HG02610 (cell line): ENCODE measurements around the gene NXPE1.
"Not testable (repeated sequence)": the region's sequence is repeated elsewhere in the genome, so short reads cannot be mapped to it uniquely, and the experiment has no call there.

Source experiments
- ATAC-seq: cut with Tn5 transposase; IDR thresholded peaks from one replicate; pipeline ENCODE4 v1.9.1; 2021; ENCODE audit warnings: mild to moderate bottlenecking, moderate library complexity; ENCODE audit not compliant: unreplicated experiment

NXPE1 gene

DNA sequence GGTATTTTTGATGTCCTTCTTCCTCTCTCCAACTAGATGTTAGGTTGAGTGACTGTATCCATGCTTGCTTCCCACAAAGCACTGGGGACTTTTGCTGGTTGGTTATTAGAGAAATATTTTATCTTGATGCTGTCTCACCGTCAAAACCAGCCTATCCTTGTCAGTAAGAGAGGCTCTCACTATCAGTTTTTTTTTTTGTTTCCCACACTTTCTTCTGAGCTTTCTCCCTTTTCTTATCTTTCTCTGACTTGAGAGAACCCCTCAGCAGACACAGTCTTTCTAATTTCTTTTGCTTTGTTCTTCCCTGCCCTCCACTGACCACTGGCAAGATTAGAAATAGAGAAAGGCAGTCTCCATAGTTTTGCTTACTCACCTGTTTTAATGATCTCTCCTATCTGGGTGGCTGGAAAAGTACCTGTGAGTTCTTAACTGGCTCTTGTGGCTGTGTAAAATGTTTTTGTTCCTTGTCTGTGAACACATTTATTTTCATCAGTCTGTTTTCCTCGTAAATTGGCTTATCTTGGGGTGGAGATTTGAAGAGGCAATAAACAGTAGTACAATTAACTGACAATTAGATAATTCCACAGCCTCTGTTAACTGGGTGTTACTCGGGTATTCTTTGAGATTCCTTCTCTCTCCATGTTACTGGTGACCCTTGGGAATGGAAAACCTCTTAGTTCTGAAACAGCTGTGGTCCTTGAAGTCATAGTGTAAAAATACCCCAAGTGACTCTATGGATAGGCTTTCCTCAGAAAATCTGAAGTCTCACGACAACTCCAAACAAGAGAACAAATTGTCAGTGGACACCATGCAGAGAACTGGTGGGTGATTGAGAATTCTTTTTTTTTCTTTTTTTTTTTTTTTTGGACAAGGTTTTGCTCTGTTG lies at the start of gene NXPE1:
NXPE1 (minus strand) TSS at position 457 of the 886 bp plus-strand sequence. CDS start 8,680 bp downstream, outside the sequence.
- ATAC-seq, result no peak

DNA sequence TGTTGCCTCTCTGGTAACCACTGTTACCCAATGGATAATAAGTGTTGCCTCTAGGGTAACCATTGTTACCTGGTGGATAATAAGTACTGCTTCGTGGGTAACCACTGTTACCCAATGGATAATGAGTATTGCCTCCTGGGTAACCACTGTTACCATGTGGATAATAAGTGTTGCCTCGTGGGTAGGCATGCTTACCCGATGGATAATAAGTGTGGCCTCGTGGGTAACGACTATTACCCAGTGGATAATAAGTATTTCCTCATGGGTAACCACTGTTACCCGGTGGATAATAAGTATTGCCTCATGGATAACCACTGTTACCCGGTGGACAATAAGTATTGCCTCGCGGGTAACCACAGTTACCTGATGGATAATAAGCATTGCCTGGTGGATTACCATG lies 49.7 kb upstream of the NXPE1 start:
- ATAC-seq, result no peak

DNA sequence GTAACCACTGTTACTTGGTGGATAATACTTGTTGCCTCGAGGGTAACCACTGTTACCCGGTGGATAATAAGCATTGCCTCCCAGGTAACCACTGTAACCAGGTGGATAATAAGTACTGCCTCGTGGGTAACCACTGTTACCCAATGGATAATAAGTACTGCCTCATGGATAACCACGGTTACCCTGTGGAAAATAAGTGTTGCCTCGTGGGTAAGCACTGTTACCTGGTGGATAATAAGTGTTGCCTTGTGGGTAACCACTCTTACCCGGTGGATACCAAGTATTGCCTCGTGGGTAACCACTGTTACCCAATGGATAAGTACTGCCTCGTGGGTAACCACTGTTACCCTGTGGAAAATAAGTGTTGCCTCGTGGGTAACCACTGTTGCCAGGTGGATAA lies 48.9 kb upstream of the NXPE1 start:
- not testable (repeated sequence) for ATAC-seq

DNA sequence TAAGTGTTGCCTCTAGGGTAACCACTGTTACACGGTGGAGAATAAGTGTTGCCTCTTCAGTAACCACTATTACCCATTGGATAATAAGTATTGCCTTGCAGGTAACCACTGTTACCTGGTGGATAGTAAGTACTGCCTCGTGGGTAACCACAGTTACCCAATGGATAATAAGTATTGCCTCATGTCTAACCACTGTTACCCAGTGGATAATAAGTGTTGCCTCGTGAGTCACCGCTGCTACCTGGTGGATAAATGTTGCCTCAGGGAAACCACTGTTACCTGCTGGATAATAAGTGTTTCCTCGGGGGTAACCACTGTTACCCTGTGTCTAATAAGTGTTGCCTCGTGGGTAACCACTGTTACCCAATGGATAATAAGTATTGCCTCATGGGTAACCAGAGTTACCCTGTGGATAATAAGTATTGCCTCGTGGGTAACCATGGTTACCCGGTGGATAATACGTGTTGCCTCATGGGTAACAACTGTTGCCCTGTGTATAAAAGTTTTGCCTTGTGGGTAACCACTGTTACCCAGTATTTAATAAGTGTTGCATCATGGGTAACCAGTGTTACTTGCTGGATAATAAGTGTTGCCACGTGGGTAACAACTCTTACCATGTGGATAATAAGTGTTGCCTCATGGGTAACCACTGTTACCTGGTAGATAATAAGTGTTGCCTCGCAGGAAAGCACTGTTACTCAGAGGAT lies 48.2 kb upstream of the NXPE1 start:
- ATAC-seq, result no peak

DNA sequence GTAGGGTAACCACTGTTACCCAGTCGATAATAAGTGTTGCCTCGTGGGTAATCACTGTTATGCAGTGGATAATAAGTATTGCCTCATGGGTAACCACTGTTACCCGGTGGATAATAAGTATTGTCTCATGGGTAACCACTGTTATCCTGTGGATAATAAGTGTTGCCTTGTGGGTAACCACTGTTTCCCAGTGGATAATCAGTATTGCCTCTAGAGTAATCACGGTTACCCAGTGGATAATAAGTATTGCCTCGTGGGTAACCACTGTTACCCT lies 47.1 kb upstream of the NXPE1 start:
- not testable (repeated sequence) for ATAC-seq

DNA sequence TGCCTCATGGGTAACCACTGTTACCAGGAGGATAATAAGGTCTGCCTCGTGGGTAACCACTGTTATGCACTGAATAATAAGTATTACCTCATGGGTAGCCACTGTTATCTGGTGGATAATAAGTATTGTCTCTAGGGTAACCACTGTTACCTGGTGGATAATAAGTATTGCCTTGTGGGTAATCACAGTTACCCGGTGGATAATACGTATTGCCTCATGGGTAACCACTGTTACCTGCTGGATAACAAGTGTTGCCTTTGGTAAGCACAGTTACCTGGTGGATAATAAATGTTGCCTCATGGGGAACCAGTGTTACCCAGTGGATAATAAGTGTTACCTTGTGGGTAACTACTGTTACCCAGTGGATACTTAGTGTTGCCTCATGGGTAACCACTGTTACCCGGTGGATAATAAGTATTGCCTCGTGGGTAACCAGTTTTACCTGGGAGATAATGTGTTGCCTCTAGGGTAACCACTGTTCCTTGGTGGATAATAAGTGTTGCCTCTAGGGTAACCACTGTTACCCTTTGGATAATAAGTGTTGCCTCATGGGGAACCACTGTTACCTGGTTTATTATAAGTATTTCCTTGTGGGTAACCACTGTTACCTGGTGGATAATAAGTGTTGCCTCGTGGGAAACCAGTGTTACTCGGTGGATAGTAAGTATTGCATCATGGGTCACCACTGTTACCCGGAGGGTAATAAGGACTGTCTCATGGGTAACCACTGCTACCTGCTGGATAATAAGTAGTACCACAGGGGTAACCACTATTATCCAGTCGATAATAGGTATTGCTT lies 46.5 kb upstream of the NXPE1 start:
- no peak for ATAC-seq

DNA sequence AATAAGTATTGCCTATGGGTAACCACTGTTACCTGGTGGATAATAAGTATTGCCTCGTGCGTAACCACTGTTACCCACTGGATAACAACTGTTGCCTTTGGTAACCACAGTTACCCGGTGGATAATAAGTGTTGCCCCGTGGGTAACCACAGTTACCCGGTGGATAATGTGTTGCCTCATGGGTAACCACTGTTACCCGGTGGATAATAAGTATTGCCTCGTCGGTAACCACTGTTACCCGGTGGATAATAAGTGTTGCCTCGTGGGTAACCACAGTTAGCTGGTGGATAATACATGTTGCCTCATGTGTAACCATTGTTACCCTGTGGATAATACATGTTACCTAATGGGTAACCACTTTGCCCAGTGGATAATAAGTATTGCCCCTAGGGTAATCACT lies 45.7 kb upstream of the NXPE1 start:
- ATAC-seq, result no peak

DNA sequence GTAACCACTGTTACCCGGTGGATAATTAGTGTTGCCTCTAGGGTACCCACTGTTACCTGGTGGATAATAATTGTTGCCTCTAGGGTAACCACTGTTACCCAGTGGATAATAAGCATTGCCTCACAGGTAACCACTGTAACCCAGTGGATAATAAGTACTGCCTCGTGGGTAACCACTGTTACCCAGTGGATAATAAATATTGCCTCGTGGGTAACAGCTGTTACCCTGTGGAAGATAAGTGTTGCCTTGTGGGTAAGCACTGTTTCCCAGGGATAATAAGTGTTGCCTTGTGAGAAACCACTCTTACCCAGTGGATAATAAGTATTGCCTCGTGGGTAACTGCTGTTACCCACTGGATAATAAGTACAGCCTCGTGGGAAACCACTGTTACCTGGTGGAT lies 45.2 kb upstream of the NXPE1 start:
- no peak for ATAC-seq

DNA sequence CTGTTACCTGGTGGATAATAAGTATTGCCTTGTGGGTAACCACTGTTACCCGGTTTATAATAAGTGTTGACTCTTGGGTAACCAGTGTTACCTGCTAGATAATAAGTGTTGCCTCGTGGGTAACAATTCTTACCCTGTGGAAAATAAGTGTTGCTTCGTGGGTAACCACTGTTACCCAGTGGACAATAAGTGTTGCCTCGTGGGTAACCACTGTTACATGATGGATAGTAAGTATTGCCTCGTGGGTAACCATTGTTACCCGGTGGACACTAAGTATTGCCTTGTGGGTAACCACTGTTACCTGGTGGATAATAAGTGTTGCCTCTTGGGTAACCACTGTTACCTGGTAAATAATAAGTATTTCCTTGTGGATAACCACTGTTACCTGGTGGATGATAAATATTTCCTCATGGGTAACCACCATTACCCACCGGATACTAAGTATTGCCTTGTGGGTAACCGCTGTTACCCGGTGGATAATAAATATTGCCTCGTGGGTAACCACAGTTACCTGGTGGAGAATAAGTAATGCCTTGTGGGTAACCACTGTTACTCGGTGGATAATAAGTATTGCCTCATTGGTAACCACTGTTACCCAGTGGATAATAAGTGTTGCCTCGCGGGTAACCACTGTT lies 44.6 kb upstream of the NXPE1 start:
- no peak for ATAC-seq

DNA sequence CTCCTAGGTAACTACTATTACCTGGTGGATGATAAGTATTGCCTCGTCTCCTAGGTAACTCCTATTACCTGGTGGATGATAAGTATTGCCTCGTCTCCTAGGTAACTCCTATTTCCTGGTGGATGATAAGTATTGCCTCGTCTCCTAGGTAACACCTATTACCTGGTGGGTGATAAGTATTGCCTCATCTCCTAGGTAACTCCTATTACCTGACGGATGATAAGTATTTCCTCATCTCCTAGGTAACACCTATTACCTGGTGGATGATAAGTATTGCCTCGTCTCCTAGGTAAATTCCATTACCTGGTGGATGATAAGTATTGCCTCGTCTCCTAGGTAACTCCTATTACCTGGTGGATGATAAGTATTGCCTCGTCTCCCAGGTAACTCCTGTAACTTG lies 43.5 kb upstream of the NXPE1 start:
- not testable (repeated sequence) for ATAC-seq

DNA sequence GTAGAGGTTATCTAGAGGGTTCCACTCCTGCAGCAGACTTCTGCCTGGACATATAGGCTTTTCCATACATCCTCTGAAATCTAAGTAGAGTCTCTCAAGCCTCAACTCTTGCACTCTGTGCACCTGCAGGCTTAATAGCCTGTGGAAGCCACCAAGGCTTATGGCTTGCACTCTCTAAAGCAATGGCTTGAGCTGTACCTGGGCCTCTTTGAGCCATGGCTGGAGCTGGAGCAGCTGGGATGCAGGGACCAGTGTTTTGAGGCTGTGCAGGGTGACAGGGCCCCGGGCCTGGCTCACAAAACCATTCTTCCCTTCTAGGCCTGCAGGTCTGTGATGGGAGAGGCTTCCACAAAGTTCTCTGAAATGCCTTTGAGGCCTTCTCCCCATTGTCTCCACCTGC lies 38.8 kb upstream of the NXPE1 start:
- no peak for ATAC-seq

DNA sequence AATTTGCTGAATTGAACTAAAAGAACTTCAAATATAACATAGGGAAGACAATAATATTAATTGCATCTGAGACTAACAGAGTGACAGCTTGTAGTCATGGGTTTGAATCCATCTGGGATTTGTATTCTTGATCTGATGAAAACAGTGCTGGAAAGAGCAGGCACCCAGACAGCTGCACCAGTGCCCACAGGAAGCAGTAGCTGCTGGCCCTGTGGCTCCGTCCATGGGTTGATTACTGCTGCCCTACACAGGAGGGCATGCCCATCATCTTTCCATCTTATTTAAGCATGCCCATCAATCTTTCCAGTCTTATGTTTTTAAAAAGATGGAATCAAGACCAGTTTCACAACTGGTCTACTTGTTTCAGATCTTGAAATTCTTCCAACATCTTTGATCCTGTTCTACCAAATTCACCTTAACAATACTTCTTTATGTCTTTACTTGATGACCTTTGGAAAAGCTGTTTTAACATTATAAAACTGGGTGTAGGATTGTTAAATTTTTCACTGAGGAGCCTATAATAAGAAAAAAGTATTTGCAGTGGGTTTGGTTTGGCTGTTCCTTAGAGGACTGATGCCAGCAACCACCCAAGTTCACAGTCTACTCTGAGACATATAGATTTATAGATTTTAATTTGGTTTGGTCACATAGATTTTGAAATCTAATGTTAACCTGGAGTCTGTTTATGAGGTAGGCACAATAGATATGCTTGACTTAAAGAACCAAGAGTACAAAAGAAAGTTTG lies 36.7 kb upstream of the NXPE1 start:
- no peak for ATAC-seq

DNA sequence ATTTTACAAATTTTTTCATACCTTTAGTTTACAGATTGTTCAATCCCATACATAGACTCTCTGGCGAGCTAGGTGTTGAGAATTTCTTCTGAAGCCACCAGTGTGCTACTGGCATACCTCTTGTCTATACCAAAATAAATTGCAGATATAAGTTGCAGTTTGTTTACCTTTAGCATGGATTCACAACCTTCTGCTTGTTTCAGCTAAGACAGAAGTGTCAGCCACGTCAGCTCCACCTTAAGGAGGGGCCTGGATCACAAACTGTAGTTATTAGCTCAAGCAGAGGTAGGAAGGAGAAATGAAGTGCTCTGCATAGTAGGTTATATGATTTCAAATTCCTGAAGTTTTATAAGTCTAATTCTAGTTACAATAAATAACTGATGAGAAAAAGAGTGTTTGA lies 35.9 kb upstream of the NXPE1 start, which contains the start of gene NXPE4:
NXPE4 (minus strand) TSS at position 216 of the 400 bp plus-strand sequence. CDS start 1,027 bp downstream, outside the sequence.
- ATAC-seq, result no peak

DNA sequence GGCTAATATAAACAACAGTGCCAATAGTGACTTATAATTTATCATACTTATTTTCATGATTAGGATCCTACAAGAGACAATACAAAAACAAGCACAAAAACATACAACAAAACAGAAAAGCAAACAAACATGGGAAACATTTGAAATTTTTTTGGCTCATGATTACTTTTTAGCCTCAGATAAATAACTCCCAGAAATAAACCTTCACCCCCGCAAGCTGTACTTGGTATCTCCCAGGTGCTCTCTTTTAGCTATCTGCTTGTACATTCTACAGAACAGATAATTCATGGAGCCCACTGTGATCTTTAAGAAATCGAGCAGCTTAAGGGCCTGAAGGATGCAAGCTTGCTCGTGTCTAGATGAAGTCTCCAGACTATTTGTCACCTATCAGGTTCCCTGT lies 35.0 kb upstream of the NXPE1 start:
- no peak for ATAC-seq

DNA sequence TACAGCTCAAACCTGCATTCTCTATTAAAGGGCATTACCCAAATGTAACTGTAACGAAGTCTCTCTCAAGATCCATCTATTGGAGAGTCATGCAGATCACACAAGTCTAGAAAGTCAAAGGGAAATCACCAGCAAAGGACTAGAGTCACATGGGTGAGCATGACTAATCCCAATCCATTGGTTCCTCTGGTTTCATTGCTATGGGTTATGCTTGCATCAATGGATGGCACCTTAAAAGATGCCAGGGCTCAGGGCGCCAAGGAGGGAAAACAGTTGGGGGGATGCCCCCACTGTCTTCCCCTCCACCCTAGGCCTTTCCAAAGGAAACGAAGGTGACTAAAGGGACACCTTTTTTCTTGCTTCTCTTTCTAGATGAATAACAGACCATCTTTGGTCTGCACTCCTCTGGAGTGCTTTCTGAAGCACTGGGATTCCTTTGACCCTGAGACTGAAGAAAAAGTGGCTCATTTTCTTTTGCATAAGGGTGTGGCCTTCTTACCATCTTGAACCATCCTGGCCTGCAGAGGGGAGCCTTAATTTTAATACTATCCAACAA lies 27.8 kb upstream of the NXPE1 start:
- ATAC-seq, result no peak

DNA sequence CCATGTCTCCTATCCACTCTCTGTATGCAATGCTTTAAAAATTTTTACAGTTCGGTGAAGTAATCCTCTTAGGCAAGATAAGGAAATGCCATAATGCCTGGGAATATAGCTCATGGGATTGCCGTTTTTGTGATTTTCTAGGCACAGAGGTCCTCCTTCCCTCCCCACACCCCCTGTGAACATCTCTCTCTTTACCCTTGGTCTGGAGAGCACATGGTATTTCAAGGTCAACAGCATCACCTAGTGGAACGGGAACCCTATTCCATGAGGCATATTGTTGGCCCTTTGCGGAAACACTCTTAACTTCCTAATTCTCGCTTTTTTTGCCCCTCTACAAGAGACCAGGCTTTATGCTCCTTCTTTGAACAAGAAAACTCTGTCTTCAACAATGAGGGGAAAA lies 27.1 kb upstream of the NXPE1 start:
- no peak for ATAC-seq

DNA sequence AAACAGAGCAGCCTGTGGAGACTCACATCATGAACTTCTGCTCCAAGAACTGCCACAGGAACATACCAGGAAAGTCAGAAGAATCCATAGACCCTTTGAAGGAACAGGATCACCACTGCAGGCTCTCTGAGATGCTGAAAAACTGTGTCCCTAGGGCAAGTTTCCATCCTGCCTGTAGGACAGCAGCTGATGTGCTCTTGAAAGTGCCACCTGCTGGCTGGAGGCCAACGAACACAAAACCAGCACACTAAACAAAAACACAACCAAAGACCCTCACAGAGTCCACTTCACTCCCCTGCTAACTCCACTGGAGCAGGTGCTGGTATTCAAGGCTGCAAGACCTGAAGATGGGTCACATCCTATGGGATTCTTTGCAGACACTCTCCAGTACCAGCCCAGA lies 12.0 kb upstream of the NXPE1 start:
- ATAC-seq, result no peak

DNA sequence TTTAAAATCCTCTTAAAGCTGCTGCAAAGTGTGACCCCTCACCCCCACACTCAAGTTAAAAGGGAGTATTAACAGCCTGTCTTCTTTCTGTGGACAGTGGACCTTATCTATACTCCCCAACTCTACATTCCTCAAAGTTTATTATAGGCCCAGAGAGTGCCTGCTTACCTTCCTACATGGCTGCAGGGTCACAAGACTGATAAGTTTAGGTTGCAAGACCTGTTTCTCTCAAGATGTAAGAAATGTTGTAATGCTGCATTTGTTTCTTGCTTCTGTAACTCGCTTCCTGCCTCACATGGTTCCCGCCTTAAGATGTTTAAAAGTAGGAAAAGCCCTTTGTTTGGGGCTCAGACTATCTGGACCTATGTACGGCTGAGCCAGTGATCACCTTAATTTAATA lies 10.1 kb upstream of the NXPE1 start:
- ATAC-seq, result no peak

DNA sequence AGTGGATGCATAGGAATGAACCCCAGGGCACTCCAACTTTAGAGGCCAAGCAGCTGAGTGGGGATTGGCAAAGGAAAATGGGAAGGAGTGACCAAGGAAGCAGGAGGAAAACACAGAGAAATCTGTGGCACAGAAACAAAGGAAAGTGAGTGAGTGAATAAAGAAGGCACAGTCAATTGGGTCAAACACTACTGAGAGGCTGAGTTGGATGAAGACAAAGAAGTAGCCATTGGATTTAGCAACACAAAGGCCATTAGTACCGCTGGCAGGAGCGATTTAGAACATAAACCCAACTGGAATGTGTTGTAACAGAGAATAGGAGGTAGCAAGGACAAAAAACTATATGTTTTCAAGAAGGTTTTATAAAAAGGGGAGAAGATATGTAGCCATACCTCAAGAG lies 6.6 kb upstream of the NXPE1 start:
- no peak for ATAC-seq

DNA sequence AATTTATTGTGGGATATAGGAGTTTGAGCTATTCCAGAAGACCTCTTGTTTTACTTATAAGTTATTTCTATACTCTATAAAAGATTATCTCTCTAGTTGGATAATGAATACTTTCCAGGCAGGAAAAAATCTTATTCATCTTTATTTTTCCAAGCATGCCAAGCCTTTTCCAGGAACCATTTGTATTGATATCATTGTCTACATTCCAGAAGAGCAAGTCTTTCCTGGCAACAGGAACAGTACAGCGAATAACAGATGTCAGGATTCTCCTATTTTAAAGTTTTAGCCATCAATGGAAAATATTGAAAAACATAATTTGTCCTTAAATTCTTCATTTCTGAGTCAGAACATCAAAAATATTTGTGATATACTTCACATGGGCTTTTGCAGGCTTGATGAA lies 5.2 kb upstream of the NXPE1 start:
- no peak for ATAC-seq
